Trophoblast cell (in vitro differentiated cells and primary cell): ENCODE measurements around the gene THOP1.

Source experiments
- DNase-seq, 2 donors: peaks; one replicate each; pipeline ENCODE4 v3.0.0-alpha.2; 2016
- H2AFZ ChIP-seq: 2 replicates; pipeline ENCODE4 v1.6.1; 2013; ENCODE audit warnings: low read length, moderate library complexity, mild to moderate bottlenecking; ENCODE audit not compliant: insufficient read depth, poor library complexity
- H2AK5ac ChIP-seq: 2 replicates; pipeline ENCODE4 v1.6.1; 2013; ENCODE audit warnings: mild to moderate bottlenecking, low read length
- H2BK120ac ChIP-seq: 2 replicates; pipeline ENCODE4 v1.6.1; 2013; ENCODE audit warnings: low read length, mild to moderate bottlenecking, moderate library complexity; ENCODE audit not compliant: insufficient read depth, poor library complexity
- H2BK12ac ChIP-seq: 2 replicates; pipeline ENCODE4 v1.6.1; 2013; ENCODE audit warnings: mild to moderate bottlenecking, low read length, moderate library complexity
- H2BK5ac ChIP-seq: 2 replicates; pipeline ENCODE4 v1.6.1; 2013; ENCODE audit warnings: low read length, low read depth, moderate library complexity, mild to moderate bottlenecking; ENCODE audit not compliant: poor library complexity
- H3K14ac ChIP-seq: 2 replicates; pipeline ENCODE4 v1.6.1; 2013; ENCODE audit warnings: mild to moderate bottlenecking, low read length
- H3K18ac ChIP-seq: 2 replicates; pipeline ENCODE4 v1.6.1; 2013; ENCODE audit warnings: mild to moderate bottlenecking, low read length
- H3K23ac ChIP-seq: 2 replicates; pipeline ENCODE4 v1.6.1; 2013; ENCODE audit warnings: low read length
- H3K27ac ChIP-seq: 2 replicates; pipeline ENCODE4 v1.5.1; 2013; ENCODE audit warnings: low read depth, mild to moderate bottlenecking, inconsistent platforms, low read length, moderate library complexity
- H3K27me3 ChIP-seq: 2 replicates; pipeline ENCODE4 v1.6.1; 2013; ENCODE audit warnings: inconsistent platforms, mild to moderate bottlenecking, low read length, moderate library complexity; ENCODE audit not compliant: insufficient read depth
- H3K36me3 ChIP-seq, 2 experiments: 1 replicate in 1 of 2; 2 replicates in 1 of 2; pipeline ENCODE4 v1.6.1; 2013; ENCODE audit warnings: low read length in 2 of 2, mild to moderate bottlenecking in 2 of 2, moderate library complexity in 1 of 2; ENCODE audit not compliant: insufficient read depth in 2 of 2, control insufficient read depth in 1 of 2
- H3K4ac ChIP-seq: 2 replicates; pipeline ENCODE4 v1.6.1; 2013; ENCODE audit warnings: low read depth, mild to moderate bottlenecking, low read length, moderate library complexity
- H3K4me1 ChIP-seq, 2 experiments: 1 replicate in 1 of 2; 2 replicates in 1 of 2; pipeline ENCODE4 v1.6.1; 2013; ENCODE audit warnings: low read length in 2 of 2, mild to moderate bottlenecking in 2 of 2, moderate library complexity in 1 of 2; ENCODE audit not compliant: insufficient read depth in 2 of 2, control insufficient read depth in 1 of 2
- H3K4me2 ChIP-seq: 2 replicates; pipeline ENCODE4 v1.6.1; 2013; ENCODE audit warnings: inconsistent platforms, mild to moderate bottlenecking, low read length, moderate library complexity
- H3K4me3 ChIP-seq: 2 replicates; pipeline ENCODE4 v1.5.1; 2013; ENCODE audit warnings: mild to moderate bottlenecking, low read depth, low read length, inconsistent platforms
- H3K79me1 ChIP-seq: one replicate; pipeline ENCODE4 v1.6.1; 2013; ENCODE audit warnings: low read length
- H3K79me2 ChIP-seq: 2 replicates; pipeline ENCODE4 v1.6.1; 2013; ENCODE audit warnings: low read length, mild to moderate bottlenecking; ENCODE audit not compliant: control insufficient read depth, insufficient read depth, poor library complexity
- H3K9ac ChIP-seq: 2 replicates; pipeline ENCODE4 v1.6.1; 2013; ENCODE audit warnings: mild to moderate bottlenecking, low read length
- H3K9me3 ChIP-seq: 2 replicates; pipeline ENCODE4 v1.6.1; 2013; ENCODE audit warnings: low read depth, mild to moderate bottlenecking, control low read depth, inconsistent platforms, low read length; ENCODE audit not compliant: insufficient read depth
- H4K12ac ChIP-seq: 2 replicates; pipeline ENCODE4 v1.6.1; 2013; ENCODE audit warnings: low read depth, mild to moderate bottlenecking, low read length, moderate library complexity
- H4K8ac ChIP-seq: 2 replicates; pipeline ENCODE4 v1.6.1; 2013; ENCODE audit warnings: low read depth, mild to moderate bottlenecking, low read length, moderate library complexity
- H4K91ac ChIP-seq: one replicate; pipeline ENCODE4 v1.6.1; 2013; ENCODE audit warnings: low read depth, mild to moderate bottlenecking, low read length, moderate library complexity
- WGBS: extraction: QIAGEN DNeasy Blood & Tissue Kit; methylation state at CpG from one replicate; pipeline ENCODE4 v1.1.7; 2013; ENCODE audit warnings: missing lambda C conversion rate; ENCODE audit not compliant: insufficient read length, insufficient coverage; ENCODE audit errors: extremely low coverage; 5-methylcytosine and 5-hydroxymethylcytosine counted together

The THOP1 gene

DNA sequence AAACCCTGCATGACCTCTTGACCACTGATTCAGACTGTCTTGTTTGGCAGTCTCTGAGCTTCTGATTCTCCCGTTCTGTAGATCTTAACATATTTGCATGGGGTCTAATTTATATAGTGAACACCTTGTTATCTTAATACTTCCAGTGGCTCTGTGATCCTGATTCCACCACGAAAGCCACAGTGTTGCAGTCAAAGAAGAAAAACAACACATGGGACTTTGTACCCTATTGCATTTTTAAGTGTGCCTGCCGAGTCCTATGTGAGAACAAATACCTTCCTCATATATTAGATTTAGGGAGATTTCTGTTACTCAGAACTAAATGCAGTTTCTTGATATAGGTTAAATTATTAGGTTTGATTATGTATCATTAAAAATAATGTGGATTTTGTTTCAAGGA lies 69.5 kb downstream of the THOP1 start:
- H3K18ac ChIP-seq = no peak overlapping the region
- no peaks in the 10 kb centered on the region for H3K27me3 ChIP-seq
- no peak overlapping the region for H3K9ac ChIP-seq
- no peak overlapping the region for H3K27ac ChIP-seq
- no peak overlapping the region for H3K23ac ChIP-seq
- H4K8ac ChIP-seq = no peak overlapping the region
- H3K4me3 ChIP-seq = no peak overlapping the region
- WGBS = no CpG with 5 or more reads among the region's 3 CpGs
- H2AFZ ChIP-seq = no peak overlapping the region
- no peak overlapping the region for H2AK5ac ChIP-seq
- peaks cover 22 to 31% of the 10 kb centered on the region in 2 experiments for H3K36me3 ChIP-seq
- no peak overlapping the region for H3K4me2 ChIP-seq
- DNase-seq = no peak
- H3K9me3 ChIP-seq = peaks cover 32% of the 10 kb centered on the region
- H3K4me1 ChIP-seq = no peaks in the 10 kb centered on the region
- no peak overlapping the region for H3K4ac ChIP-seq
- H2BK12ac ChIP-seq = no peak overlapping the region
- no peak overlapping the region for H3K14ac ChIP-seq
- H4K12ac ChIP-seq = no peak overlapping the region
- H3K79me2 ChIP-seq = no peaks in the 10 kb centered on the region
- H4K91ac ChIP-seq = no peak overlapping the region
- H2BK5ac ChIP-seq = no peak overlapping the region
- no peaks in the 10 kb centered on the region for H3K79me1 ChIP-seq
- no peak overlapping the region for H2BK120ac ChIP-seq

DNA sequence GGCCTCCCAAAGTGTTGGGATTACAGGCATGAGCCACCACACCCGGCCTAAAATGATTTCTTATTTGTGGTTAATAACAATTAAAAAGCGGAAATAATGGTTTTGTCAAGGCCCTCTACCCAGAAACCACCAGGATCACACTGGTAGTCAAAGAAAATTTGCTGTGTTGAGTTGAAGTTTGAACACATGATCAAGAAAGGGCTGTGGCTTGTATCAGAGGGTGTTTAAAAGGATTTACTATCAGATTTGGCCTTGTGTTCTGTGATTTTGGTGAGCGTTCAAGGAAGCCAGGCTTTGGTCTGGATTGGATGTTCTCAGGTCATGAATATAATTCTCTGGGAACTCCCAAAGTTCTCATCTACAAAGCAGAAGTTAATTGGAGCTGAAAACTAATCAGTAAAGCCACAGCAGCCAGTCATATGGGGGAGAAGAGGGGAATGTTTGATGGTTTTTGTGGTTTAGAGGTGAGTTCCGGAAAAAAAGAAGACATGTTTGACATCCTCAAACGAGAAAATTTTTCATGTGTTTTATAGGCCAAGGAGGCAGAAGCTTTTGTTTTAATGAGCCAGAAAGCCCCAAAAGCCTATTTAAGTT lies 71.3 kb downstream of the THOP1 start:
- no peak overlapping the region for H3K23ac ChIP-seq
- no CpG with 5 or more reads among the region's 5 CpGs for WGBS
- no peak overlapping the region for H4K91ac ChIP-seq
- H3K79me1 ChIP-seq = no peaks in the 10 kb centered on the region
- no peak overlapping the region for H3K4me2 ChIP-seq
- no peak overlapping the region for H2AFZ ChIP-seq
- no peak for DNase-seq
- no peak overlapping the region for H2AK5ac ChIP-seq
- H2BK120ac ChIP-seq = no peak overlapping the region
- peaks cover 33% of the 10 kb centered on the region for H3K9me3 ChIP-seq
- H3K27me3 ChIP-seq = no peaks in the 10 kb centered on the region
- H3K27ac ChIP-seq = no peak overlapping the region
- H2BK12ac ChIP-seq = no peak overlapping the region
- H4K12ac ChIP-seq = no peak overlapping the region
- no peaks in the 10 kb centered on the region for H3K4me1 ChIP-seq
- no peaks in the 10 kb centered on the region for H3K79me2 ChIP-seq
- no peak overlapping the region for H3K18ac ChIP-seq
- H3K4me3 ChIP-seq = no peak overlapping the region
- H2BK5ac ChIP-seq = no peak overlapping the region
- H3K36me3 ChIP-seq = peaks cover 18 to 26% of the 10 kb centered on the region in 2 experiments
- H3K9ac ChIP-seq = no peak overlapping the region
- H3K14ac ChIP-seq = no peak overlapping the region
- H3K4ac ChIP-seq = no peak overlapping the region
- H4K8ac ChIP-seq = no peak overlapping the region

DNA sequence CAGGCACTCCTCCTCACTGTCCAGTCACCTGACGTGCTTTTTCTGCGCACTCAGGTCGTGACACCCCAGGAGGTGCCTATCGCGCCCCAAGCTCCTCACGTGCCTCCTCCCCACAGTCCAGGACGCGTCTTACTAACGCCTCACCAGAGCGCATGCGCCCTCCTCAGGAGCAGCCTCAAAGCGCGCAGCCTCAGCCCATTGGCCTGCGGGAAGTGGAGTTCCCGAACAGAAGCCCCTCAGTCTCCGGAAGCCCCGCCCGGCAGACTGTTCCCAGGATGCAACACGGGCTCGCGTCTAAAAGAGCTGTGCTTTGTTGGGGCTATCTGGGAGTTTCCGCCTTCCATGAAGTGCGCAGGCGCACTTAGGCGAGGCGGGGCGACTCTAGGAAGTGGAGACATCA lies 73.6 kb downstream of the THOP1 start:
- Histone ChIP-seq H2AFZ (no peak overlapping the region), H3K9me3 (peaks cover 28% of the 10 kb centered on the region)
- no peak for DNase-seq

DNA sequence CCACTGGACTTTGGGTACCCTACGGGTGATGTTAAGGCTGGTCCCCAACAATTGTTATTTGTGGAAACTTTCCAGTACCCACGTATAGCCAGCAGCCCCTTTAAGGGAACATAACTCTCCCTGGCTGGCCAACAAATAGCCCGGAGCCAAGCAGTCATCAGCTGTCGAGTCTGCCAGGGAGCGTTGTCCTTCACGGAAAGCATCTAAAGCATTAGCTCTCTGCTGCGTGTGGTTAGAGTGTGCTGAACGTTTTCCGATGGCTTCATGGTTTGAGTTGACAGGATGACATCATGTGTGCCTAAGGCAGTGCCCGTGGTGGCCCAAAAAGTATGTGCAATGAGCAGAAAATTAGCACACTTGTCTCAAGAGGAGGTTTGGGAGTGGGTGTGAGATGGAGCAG lies 78.5 kb downstream of the THOP1 start:
- Histone ChIP-seq H3K36me3 (no peaks in the 10 kb centered on the region), H3K27me3 (no peaks in the 10 kb centered on the region), H3K23ac (no peak overlapping the region), H3K4ac (no peak overlapping the region), H3K4me2 (no peak overlapping the region), H2BK120ac (no peak overlapping the region), H2AK5ac (no peak overlapping the region), H3K9me3 (peaks cover 32% of the 10 kb centered on the region), H4K12ac (no peak overlapping the region), H4K91ac (no peak overlapping the region), H3K18ac (no peak overlapping the region), H3K79me2 (no peaks in the 10 kb centered on the region), H3K79me1 (no peaks in the 10 kb centered on the region), H2BK5ac (no peak overlapping the region), H3K14ac (no peak overlapping the region), H2AFZ (no peak overlapping the region), H3K4me1 (no peaks in the 10 kb centered on the region), H3K27ac (no peak overlapping the region), H3K9ac (no peak overlapping the region), H4K8ac (no peak overlapping the region), H2BK12ac (no peak overlapping the region), H3K4me3 (no peak overlapping the region)
- DNase-seq = peak in 1 of 2 donors; percentile 42
- no CpG with 5 or more reads among the region's 10 CpGs for whole genome bisulfite sequencing

More for the DNA sequence above, 73.6 kb downstream of the THOP1 start:
- Histone ChIP-seq H3K79me1 (no peaks in the 10 kb centered on the region), H3K18ac (no peak overlapping the region), H3K27me3 (no peaks in the 10 kb centered on the region), H3K14ac (no peak overlapping the region), H3K36me3 (peaks cover 4 to 9% of the 10 kb centered on the region in 2 experiments), H3K4me1 (no peaks in the 10 kb centered on the region), H3K4ac (no peak overlapping the region), H2BK5ac (no peak overlapping the region), H3K79me2 (no peaks in the 10 kb centered on the region), H3K4me2 (no peak overlapping the region), H3K4me3 (no peak overlapping the region), H2BK120ac (no peak overlapping the region), H2AK5ac (no peak overlapping the region), H3K23ac (no peak overlapping the region), H3K27ac (no peak overlapping the region), H4K12ac (no peak overlapping the region), H4K8ac (no peak overlapping the region), H2BK12ac (no peak overlapping the region), H4K91ac (no peak overlapping the region), H3K9ac (no peak overlapping the region)
- WGBS = no CpG with 5 or more reads among the region's 27 CpGs
